Measurements from ENCODE around the gene CEP290.
A peak's percentile ranks its signal among the peaks of the same experiment; 100 is the strongest.
"Not testable (repeated sequence)": the region's sequence is repeated elsewhere in the genome, so short reads cannot be mapped to it uniquely, and the experiment has no call there.

Gene CEP290

DNA sequence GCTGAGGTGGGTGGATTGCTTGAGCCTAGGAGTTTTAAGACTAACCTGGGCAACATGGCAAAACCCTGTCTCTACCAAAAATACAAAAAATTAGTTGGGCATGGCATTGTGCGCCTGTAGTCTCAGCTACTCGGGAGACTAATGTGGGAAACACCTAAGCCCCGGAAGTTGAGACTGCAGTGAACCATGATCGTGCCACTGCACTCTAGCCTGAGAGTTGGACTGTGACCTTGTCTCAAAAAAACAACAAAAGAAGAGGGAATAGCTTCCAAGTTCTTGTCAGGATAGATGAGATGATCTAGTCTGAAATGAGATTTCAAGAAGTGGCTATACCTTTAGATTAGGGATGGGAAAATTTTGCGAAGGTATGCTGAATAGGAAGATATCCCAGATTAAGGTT is 97.9 kb downstream of the CEP290 start:
- no peak for DNase-seq (ENCODE audit: low spot score)
- TF ChIP-seq CTCF (IDR thresholded peaks at IDR 0.05; ENCODE audit: borderline replicate concordance, control extremely low read depth, extremely low read depth, insufficient read depth, missing control alignments) = no peak
- in situ Hi-C loops (cut with MboI; ENCODE audit: low sequenced_read_pairs, unreplicated experiment) = no loop called here

- DNase-seq (ENCODE audit: low spot score) = no peak
- in situ Hi-C loops (cut with MboI; ENCODE audit: low sequenced_read_pairs, unreplicated experiment) = no loop called here
- no peak for TF ChIP-seq CTCF (IDR thresholded peaks at IDR 0.05; ENCODE audit: borderline replicate concordance, control extremely low read depth, extremely low read depth, insufficient read depth, missing control alignments)
Observed at GRCh38 chr12:88037770-88038169, 104.1 kb downstream of the CEP290 start.

DNA sequence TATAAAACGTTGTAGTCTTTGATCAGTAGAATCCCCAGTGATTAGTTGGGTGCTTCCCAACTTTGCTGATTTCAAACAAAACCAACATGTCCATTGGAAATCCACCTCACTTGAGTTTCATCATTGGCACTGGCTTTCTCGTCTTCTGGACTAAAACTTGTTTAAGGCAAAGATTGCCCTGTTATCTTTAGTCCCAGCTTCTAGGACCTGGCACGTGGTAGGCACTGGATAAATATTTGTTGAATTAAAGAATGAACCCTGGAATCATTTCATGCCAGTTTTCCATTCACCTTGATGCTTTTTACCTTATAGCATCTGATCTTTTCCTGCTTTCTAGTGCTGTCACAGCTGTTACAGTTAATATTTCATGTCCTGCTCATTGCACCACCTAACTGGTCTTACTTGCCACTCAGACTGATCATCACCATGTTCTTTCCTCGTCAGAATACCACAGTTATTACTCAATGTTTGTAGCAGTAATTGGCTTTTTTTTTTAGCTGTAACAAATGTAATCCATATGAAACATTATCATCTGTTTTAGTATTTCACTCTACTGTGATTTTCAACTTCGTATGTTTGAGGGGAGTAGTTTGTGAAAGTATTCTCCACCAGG is 105.4 kb downstream of the CEP290 start:
- no peak for DNase-seq (ENCODE audit: low spot score)

DNA sequence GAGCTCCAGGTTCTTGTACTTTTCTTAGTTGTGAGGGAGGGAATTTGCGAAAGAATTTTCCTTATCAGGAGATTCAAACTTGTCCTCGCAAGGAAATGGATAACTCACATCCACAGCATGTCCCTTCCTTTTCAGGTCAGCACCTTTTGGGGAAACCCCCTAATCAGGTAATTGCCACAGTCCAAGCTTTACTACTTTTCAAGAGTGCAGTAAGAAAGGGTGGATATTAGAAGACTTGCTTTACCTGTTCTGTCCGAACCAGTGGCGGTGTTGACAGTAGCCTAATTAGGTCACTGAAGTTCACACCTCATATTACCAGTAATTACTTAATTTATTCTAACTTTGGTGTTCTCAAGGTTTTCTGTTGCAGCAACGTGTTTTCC is 106.0 kb downstream of the CEP290 start:
- peak; percentile 26 for DNase-seq (ENCODE audit: low spot score)
- in situ Hi-C loops (cut with MboI; ENCODE audit: low sequenced_read_pairs, unreplicated experiment) = no loop called here
- no peak for TF ChIP-seq CTCF (IDR thresholded peaks at IDR 0.05; ENCODE audit: borderline replicate concordance, control extremely low read depth, extremely low read depth, insufficient read depth, missing control alignments)

More for the DNA sequence above, 105.4 kb downstream of the CEP290 start:
- in situ Hi-C loops (cut with MboI; ENCODE audit: low sequenced_read_pairs, unreplicated experiment) = no loop called here
- no peak for TF ChIP-seq CTCF (IDR thresholded peaks at IDR 0.05; ENCODE audit: borderline replicate concordance, control extremely low read depth, extremely low read depth, insufficient read depth, missing control alignments)

GRCh38 chr12:88035271-88035906 is 106.5 kb downstream of the CEP290 start:
- TF ChIP-seq CTCF (IDR thresholded peaks at IDR 0.05; ENCODE audit: borderline replicate concordance, control extremely low read depth, extremely low read depth, insufficient read depth, missing control alignments) = no peak
- DNase-seq (ENCODE audit: low spot score) = peak; percentile 89
- in situ Hi-C loops (cut with MboI; ENCODE audit: low sequenced_read_pairs, unreplicated experiment) = no loop called here

- DNase-seq (ENCODE audit: low spot score); in situ Hi-C loops (cut with MboI; ENCODE audit: low sequenced_read_pairs, unreplicated experiment): not testable (repeated sequence)
Observed at GRCh38 chr12:88031161-88031560, 110.7 kb downstream of the CEP290 start.

DNA sequence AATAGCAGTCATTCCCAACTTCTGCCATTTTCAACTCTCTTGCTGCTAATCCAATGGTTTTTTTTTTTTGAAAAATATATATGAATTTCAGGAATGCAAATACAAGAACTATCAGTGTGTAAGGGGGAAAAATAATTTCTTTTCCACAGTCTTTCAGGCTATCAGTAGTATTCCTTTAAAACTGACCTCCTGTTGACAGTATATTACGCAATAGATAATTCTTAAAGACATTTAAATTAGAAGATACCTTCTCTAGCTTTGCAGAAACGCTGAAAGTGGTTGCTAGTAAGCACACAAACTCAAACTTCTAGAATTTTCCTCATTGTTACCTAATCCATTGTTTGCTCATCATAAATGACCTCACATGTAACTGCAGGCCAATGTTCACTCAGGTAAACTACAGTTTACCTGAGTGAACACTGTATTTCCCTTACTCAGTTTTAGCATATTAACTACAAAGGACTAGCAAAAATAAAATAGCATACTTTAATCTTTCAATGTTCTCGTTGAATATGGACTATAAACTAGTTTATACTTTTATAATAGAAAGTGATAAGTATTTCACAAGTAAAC is 112.7 kb downstream of the CEP290 start, which contains the start of gene C12orf50:
C12orf50 (minus strand) TSS at position 309 of the 573 bp plus-strand sequence. CDS start 2,439 bp downstream, outside the sequence.
- no peak for DNase-seq (ENCODE audit: low spot score)
- no peak for TF ChIP-seq CTCF (IDR thresholded peaks at IDR 0.05; ENCODE audit: borderline replicate concordance, control extremely low read depth, extremely low read depth, insufficient read depth, missing control alignments)
- in situ Hi-C loops (cut with MboI; ENCODE audit: low sequenced_read_pairs, unreplicated experiment) = no loop called here
